SU-DHL-6 (cell line): Measurements from ENCODE around the gene FAM136A.
"Not testable (repeated sequence)": the region's sequence is repeated elsewhere in the genome, so short reads cannot be mapped to it uniquely, and the experiment has no call there.

Source experiments
- H2AFZ ChIP-seq: fragments of 200-600 bp; sonication (generic); 2 replicates; pipeline ENCODE4 v1.6.1; 2014; ENCODE audit warnings: low read depth, mild to moderate bottlenecking, moderate library complexity, mixed read lengths, antibody characterized with exemption, low read length; ENCODE audit not compliant: severe bottlenecking
- H3F3A ChIP-seq: fragments of 200-600 bp; shearing (Covaris generic); 2 replicates; pipeline ENCODE4 v1.6.0; 2016; ENCODE audit warnings: antibody characterized with exemption, mild to moderate bottlenecking; ENCODE audit not compliant: insufficient read depth
- H3K27ac ChIP-seq: fragments of 200-600 bp; sonication (generic); 2 replicates; pipeline ENCODE4 v1.5.1; 2016; ENCODE audit warnings: low read depth, mild to moderate bottlenecking, low read length, moderate library complexity, mixed read lengths
- H3K27me3 ChIP-seq: fragments of 200-600 bp; sonication (generic), shearing (Covaris generic); 2 replicates; pipeline ENCODE4 v1.6.0; 2014; ENCODE audit warnings: mild to moderate bottlenecking, low read length
- H3K36me3 ChIP-seq: fragments of 200-600 bp; sonication (generic); 2 replicates; pipeline ENCODE4 v1.6.1; 2014; ENCODE audit warnings: mild to moderate bottlenecking, low read length, mixed read lengths
- H3K4me2 ChIP-seq: fragments of 300-600, 200-600 bp; shearing (Covaris generic), sonication (generic); 2 replicates; pipeline ENCODE4 v1.6.0; 2014; ENCODE audit warnings: low read length, low read depth, mild to moderate bottlenecking; ENCODE audit not compliant: poor library complexity, severe bottlenecking
- H3K4me3 ChIP-seq: fragments of 200-600 bp; sonication (generic); 2 replicates; pipeline ENCODE4 v1.5.1; 2014; ENCODE audit warnings: antibody characterized with exemption, low read length, mild to moderate bottlenecking, mixed read lengths; ENCODE audit not compliant: insufficient read depth, poor library complexity, severe bottlenecking
- H3K79me2 ChIP-seq: fragments of 200-600 bp; sonication (generic); 2 replicates; pipeline ENCODE4 v1.6.1; 2014; ENCODE audit warnings: mild to moderate bottlenecking, low read length, moderate library complexity; ENCODE audit not compliant: insufficient read depth
- H3K9ac ChIP-seq: fragments of 200-600 bp; sonication (generic); 2 replicates; pipeline ENCODE4 v1.7.0; 2014; ENCODE audit warnings: mild to moderate bottlenecking, low read length
- H3K9me2 ChIP-seq: fragments of 200-600 bp; sonication (generic); replicated peaks from 2 replicates; pipeline ENCODE4 v1.6.1; 2014; ENCODE audit warnings: low read length; ENCODE audit not compliant: insufficient read depth
- H3K9me3 ChIP-seq: fragments of 200-600 bp; sonication (generic); 2 replicates; pipeline ENCODE4 v1.6.1; 2014; ENCODE audit warnings: low read length, mixed read lengths; ENCODE audit not compliant: insufficient read depth
- H4K20me1 ChIP-seq: fragments of 200-600 bp; sonication (generic); 2 replicates; pipeline ENCODE4 v1.6.1; 2014; ENCODE audit warnings: low read depth, mild to moderate bottlenecking, antibody characterized with exemption, low read length, moderate library complexity, mixed read lengths
- CTCF ChIP-seq: fragments of 200-600 bp; sonication (generic); IDR thresholded peaks from one replicate; pipeline ENCODE4 v1.5.1; 2017; ENCODE audit warnings: antibody characterized with exemption, mild to moderate bottlenecking, low read length, moderate library complexity; ENCODE audit not compliant: insufficient read depth, poor library complexity, severe bottlenecking
- EZH2phosphoT487 ChIP-seq: fragments of 200-600 bp; sonication (generic), shearing (Covaris generic); conservative IDR thresholded peaks from 2 replicates; pipeline ENCODE4 v1.6.1; 2018; ENCODE audit warnings: mild to moderate bottlenecking, antibody characterized with exemption, low read length, moderate library complexity, mixed read lengths

Gene FAM136A

DNA sequence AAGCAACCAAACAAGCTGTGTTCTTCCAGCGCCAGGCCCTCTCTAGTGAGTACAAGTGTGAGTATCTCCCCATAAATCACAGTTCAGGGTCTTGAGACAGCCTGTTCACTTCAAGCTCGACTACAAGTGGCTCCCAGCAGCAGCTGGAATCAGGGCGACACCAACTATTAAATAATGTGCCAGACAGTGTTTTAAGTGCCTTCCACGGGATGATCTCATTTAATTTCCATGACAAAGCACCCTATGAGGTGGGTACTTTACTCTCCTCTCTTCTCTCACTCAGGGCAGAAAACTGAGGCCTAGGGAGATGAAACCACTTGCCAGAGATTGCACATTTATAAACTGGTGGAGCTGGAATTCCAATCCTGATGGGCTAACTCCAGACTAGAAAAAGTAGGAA is 2.6 kb upstream of the FAM136A start:
- no peaks in the 10 kb centered on the region for H3K27me3 ChIP-seq
- no peak overlapping the region for H2AFZ ChIP-seq
- no peak overlapping the region for H3K27ac ChIP-seq
- H4K20me1 ChIP-seq = no peaks in the 10 kb centered on the region
- H3K36me3 ChIP-seq = no peaks in the 10 kb centered on the region
- H3K9ac ChIP-seq = no peak overlapping the region
- H3K79me2 ChIP-seq = peaks cover 10% of the 10 kb centered on the region; the same call in 1 of the 2 replicates
- no peaks in the 10 kb centered on the region for H3K9me2 ChIP-seq
- H3F3A ChIP-seq = no peaks in the 10 kb centered on the region
- TF ChIP-seq EZH2phosphoT487 = no peak
- TF ChIP-seq CTCF = no peak
- H3K4me2 ChIP-seq = no peak overlapping the region
- no peaks in the 10 kb centered on the region; the same call in 1 of the 2 replicates for H3K9me3 ChIP-seq
- no peak overlapping the region for H3K4me3 ChIP-seq

DNA sequence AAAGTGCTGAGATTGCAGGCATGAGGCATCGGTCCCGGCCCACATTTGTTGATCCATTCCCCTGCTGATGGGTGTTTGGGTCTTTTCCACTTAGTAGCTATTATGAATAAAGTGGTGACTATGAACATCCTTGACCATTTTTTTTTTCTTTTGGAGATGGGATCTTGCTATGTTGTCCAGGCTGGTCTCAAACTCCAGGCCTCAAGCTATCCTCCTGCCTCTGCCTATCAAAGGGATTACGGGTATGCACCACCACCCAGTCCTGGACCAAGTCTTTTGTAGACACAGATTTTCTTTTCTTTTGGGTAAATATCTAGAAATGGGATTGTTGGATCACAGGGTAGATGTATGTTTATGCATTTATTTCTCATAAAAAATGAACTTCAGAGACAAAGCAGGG is 1.3 kb upstream of the FAM136A start:
- H3K9me2 ChIP-seq = no peaks in the 10 kb centered on the region

GRCh38 chr2:70302195-70302546 is 304 bp upstream of the FAM136A start:
- not testable (repeated sequence) for H3K4me2 ChIP-seq, H3K27me3 ChIP-seq, H4K20me1 ChIP-seq, H3K27ac ChIP-seq, H3K4me3 ChIP-seq, H3K79me2 ChIP-seq, H3K9me3 ChIP-seq, H3K9me2 ChIP-seq, H3F3A ChIP-seq, H3K36me3 ChIP-seq
- H2AFZ ChIP-seq = peak overlapping the region; percentile 90
- peak overlapping the region; percentile 96; the same call in 1 of the 2 replicates for H3K9ac ChIP-seq

More for the DNA sequence above, 1.3 kb upstream of the FAM136A start:
- no peak overlapping the region for H3K4me2 ChIP-seq
- no peak overlapping the region for H3K9ac ChIP-seq
- no peaks in the 10 kb centered on the region for H3K27me3 ChIP-seq
- no peak overlapping the region for H3K27ac ChIP-seq
- H3F3A ChIP-seq = no peaks in the 10 kb centered on the region
- H3K36me3 ChIP-seq = 0 out of 2 replicates have a peak, but pooled peaks cover 2% of the 10 kb centered on the region
- peaks cover 10% of the 10 kb centered on the region; the same call in 1 of the 2 replicates for H3K79me2 ChIP-seq
- H3K9me3 ChIP-seq = no peaks in the 10 kb centered on the region; the same call in 1 of the 2 replicates
- no peak overlapping the region for H2AFZ ChIP-seq
- no peaks in the 10 kb centered on the region for H4K20me1 ChIP-seq
- H3K4me3 ChIP-seq = no peak overlapping the region
- no peak for TF ChIP-seq CTCF
- TF ChIP-seq EZH2phosphoT487 = no peak

DNA sequence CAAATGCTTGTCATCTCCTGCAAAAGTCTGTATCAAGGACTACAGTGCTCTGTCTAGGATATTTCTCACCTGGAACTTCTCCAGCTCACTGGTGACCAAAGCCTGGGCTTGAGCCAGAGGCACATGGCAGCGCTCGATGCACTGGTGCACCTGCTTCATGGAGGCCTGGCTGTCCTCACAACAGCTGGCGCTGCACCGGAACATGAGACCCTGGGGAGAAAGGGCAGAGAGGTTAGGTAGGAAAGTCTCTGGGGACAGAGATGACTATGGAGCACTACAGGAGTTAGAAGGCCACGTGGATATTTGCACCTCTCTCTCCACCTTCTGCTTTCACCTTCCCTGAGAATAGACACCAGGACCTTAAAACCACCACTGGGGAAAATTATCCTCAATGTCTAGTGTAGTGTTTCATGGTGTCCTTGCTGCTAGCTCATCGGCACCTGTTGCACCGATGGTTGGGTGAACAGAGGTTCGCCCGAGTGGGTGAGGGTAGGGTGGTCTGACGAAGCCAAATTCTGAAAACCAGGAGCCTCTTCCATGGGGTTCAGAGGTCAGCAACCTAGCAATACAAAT is 1.0 kb downstream of the FAM136A start:
- Histone ChIP-seq H3K27ac (peak overlapping the region; percentile 58), H3F3A (peaks cover 15% of the 10 kb centered on the region)
- TF ChIP-seq CTCF (no peak), EZH2phosphoT487 (no peak)

GRCh38 chr2:70297828-70298227 is 4.0 kb downstream of the FAM136A start:
- not testable (repeated sequence) for H3K4me2 ChIP-seq, H3K9me2 ChIP-seq, H2AFZ ChIP-seq, H3K9me3 ChIP-seq, H4K20me1 ChIP-seq, H3K36me3 ChIP-seq, H3K27me3 ChIP-seq, H3K27ac ChIP-seq, H3K4me3 ChIP-seq, H3K9ac ChIP-seq
- Histone ChIP-seq H3F3A (peaks cover 25% of the 10 kb centered on the region), H3K79me2 (peaks cover 15% of the 10 kb centered on the region)

More for the DNA sequence above, 1.0 kb downstream of the FAM136A start:
- Histone ChIP-seq H3K4me3 (peak overlapping the region; percentile 72), H4K20me1 (no peaks in the 10 kb centered on the region), H3K9me2 (no peaks in the 10 kb centered on the region), H3K9me3 (no peaks in the 10 kb centered on the region; the same call in 1 of the 2 replicates), H3K27me3 (no peaks in the 10 kb centered on the region), H3K4me2 (peak overlapping the region; percentile 72), H2AFZ (peak overlapping the region; percentile 90), H3K79me2 (peaks cover 10% of the 10 kb centered on the region; the same call in 1 of the 2 replicates), H3K36me3 (0 out of 2 replicates have a peak, but pooled peaks cover 2% of the 10 kb centered on the region), H3K9ac (peak overlapping the region; percentile 96)
